Endothelial cell of hepatic sinusoid (primary cell): ENCODE measurements around the gene CA5A.

ENCODE experiments used
- in situ Hi-C: cut with HindIII; loops from 2 replicates; pipeline ENCODE4 v1.10.0; 2017; ENCODE audit warnings: low sequenced_read_pairs

The CA5A gene

DNA sequence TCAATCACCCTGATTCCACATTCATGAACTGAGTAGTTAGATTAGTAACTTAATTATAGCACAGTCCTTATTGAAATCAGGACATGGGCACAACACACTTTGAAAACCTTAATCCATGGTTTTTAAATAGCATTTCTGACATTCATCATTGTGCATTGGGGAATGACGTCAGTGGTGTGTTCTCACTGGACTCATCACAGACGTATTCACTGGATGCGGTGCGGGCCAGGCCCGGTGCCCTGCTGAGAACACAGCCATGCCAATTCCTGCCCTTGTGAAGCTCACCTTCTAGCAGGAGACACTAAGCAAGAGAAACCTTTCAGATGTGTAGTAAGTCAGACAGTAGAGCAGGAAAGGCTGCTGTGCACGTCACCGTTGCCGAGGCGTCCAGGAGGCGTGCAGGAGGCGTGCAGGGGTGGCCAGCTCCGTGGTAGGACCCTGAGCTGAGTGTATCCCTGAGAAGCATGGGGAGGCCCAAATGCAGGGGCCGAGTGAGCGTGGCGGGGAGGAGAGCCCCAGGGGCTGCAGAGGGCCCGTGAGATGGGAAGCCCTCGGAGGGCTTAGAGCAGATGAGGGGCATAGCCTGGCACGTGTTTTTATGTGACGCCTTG lies 27.8 kb upstream of the CA5A start:
- in situ Hi-C loops, result no loop called here

DNA sequence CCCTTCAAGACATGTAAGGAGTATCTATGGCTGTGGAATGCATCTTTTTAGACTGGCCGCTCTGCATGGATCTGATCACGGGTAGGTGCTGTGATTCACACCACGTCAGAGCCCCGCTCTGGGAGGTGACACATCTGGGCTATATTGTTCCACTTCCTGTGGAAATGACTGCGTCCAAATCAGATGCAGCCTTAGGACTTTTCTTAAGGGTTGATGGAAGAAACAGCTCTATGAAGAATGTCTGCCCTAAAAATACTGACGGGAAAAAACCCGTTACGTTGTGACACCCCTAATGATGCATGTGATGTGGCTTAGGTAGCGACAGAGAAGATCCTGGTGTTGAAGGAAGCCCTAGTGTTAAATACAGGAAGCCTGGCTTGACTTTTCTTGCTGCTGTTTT lies 27.1 kb upstream of the CA5A start:
- in situ Hi-C loops, result no loop called here

DNA sequence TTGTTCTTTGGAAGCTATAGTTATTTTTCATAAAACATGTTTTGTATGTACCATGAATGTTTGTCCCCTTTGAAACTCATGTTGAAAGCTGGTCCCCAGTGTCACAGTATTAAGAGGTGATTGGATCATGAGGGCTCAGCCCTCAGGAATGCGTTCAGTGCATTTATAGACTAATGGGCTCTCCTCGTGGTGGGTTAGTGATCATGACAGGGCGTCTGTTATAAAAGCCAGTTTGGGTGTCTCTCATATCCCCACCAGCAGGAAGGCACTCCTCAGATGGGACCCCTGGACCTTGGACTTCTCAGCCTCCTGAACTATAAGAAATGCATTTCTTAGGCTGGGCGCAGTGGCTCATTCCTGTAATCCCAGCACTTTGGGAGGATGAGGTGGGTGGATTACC lies 25.3 kb upstream of the CA5A start:
- in situ Hi-C loops, result no loop called here

DNA sequence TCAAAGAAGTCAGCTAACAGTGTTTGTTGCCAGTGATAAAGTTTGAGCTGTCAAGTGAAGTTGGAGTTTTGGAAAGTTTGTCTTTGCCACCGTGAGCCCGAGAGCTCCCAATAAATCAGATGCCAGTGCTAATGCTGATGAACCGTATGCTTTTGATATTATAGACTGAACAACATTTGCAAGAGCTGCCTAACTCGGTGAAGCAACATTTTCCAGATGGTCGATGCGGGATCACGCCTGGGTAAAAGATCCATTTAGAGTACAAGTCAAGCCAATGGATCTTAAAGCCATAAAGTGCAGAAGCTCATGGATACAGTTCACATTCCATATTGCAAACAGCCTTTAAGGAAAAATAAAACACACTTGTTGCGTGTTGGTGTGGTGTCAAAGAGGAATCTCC lies 24.5 kb upstream of the CA5A start:
- in situ Hi-C loops, result no loop called here

DNA sequence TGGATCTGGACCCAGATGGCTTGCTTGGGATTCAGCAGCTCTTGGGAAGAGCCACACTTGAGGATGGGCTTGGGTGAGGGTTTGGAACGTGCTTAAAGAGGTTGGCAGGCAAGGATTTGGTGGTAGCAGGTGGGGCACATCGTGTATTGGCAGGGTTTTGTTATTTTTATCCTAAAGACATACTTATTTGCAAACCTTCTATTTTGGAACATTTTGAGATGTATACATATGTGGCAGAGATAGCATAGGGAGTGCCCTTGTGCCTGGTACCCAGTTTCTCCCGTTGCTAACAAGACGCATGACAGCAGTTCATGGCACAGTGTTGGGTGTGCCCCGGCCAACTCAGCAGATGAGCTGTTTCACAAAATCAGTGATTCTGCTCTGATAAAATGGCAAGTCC lies 24.0 kb upstream of the CA5A start:
- in situ Hi-C loops, result no loop called here

DNA sequence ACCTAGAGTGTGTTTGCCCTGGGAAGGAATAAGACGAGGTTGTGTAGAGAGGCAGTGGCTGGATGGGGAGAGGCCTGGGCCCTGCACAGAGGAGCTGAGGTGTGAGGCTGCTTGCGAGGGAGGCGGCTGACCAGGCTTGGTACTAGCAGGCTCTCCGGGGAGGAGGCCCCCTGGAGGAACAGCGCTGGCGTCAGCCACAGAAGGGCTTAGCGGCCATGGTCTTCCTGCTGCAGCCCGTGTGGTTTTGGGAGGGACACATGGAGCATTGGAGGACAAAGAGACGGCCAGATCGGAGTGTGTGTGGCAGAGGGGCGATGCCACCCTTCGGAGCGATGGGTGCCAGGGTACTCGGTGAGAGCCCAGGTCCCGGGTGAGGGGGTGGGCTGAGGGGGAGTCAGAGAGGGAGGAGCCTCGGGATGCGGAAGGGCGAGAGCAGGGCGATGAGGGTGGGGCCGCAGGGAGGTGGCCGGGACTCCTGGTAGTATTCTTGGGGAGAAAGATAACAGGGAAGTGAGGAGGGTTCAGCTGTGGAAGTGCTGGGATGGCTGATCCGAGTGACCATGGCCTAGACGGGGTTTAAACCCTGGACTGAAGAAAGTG lies 23.2 kb upstream of the CA5A start:
- in situ Hi-C loops, result no loop called here

DNA sequence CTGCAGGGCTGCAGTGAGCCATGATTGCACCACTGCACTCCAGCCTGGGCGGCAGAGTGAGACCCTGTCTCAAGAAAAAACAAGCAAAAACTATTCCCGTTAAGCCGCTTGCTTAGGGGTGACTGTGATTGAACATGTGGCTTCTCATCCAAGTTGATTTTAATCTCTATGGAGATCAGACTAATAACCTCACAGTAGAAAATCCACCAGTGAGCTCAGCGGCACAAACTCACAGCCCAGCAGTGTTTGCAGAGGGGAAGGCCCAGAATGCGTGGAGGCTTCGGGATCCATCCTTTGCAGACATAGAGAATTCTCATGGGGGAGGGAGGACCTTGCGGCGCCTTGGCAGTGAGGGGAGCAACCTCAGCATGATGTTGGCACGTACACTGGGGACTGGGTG lies 22.3 kb upstream of the CA5A start:
- in situ Hi-C loops, result no loop called here

DNA sequence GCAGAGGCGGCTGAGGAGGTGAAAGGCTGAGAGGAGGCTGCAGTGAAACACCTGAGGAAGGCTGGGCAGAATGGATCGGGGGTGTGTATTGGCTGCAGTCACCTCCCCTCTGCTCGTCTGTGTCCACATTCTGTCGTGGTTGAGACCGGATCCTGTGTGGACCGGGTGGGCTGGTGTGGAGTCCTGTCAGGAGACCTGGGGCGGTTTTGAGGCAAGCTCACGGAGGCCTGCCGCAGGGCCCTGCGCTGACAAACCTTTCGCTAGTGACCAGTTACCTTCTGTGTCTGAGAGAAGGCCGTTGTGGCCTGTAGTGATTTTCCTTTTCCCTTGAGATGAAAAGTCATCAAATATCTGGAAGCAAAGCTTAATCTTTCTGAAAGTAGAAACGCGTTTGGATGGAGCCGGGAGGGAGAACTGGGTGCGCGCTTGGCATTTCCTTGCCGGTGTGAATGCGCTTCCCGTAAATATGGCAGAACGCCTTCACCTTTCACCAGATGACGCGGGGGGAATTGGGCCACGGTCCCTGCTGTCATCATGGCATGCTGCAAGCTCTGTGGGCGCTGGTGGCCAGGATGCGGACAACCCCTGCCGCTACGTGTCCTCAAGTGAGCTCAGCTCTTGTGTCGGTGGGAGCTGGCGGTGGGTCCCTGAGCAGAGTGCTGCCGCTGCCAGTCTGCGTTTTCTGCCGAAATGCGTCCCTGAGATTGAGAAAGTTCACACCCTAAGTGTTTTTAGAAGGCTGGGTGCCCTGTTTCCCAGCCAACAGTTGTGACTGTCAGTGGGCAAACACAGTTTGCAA lies 21.2 kb upstream of the CA5A start:
- in situ Hi-C loops, result no loop called here

GRCh38 chr16:87956365-87957231 lies 20.3 kb upstream of the CA5A start:
- in situ Hi-C loops, result no loop called here

- in situ Hi-C loops, result no loop called here
Measured at GRCh38 chr16:87956098-87956364, 19.7 kb upstream of the CA5A start.

- in situ Hi-C loops, result no loop called here
Measured at GRCh38 chr16:87955302-87956097, 19.2 kb upstream of the CA5A start.

- in situ Hi-C loops, result no loop called here
Measured at GRCh38 chr16:87954826-87955225, 18.5 kb upstream of the CA5A start.

DNA sequence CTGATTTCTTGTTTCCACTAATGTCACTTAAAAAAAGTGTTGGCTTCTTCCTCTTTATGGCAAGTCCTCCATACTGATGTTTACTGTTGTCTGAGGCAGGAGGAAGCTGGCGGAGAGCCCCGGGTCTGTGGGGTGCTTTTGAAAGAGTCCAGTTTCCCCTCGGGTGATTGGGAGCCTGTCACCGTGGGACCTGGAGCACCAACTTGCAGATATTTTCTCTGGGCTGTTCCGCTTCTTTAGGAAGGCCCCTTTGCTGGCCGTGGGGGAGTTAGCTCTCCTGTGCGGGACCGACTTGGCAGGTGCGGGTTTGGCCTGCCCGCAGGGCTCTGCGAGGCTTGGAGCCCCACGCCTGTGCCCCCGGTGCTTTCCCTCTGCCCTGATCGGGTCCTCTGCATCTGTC lies 18.0 kb upstream of the CA5A start:
- in situ Hi-C loops, result no loop called here

GRCh38 chr16:87953308-87954215 lies 17.2 kb upstream of the CA5A start:
- in situ Hi-C loops, result no loop called here

DNA sequence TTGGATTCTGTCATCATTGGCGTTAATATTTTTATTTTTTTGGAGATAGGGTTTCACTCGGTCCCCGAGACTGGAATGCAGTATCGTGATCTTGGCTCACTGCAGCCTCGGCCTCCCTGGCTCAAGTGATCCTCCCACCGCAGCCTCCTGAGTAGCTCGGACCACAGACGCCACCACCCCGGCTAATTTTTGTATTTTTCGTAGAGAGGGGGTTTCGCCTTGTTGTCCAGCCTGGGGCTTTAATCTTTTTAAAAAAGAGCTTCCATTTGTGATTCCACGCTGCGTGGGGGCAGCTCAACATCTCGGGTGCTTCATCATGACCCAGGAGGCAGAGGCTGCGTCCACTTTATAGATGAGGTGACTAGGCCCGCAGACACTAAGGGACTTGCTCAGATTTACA lies 16.4 kb upstream of the CA5A start:
- in situ Hi-C loops, result no loop called here

- in situ Hi-C loops, result no loop called here
Measured at GRCh38 chr16:87951552-87952538, 15.5 kb upstream of the CA5A start.

DNA sequence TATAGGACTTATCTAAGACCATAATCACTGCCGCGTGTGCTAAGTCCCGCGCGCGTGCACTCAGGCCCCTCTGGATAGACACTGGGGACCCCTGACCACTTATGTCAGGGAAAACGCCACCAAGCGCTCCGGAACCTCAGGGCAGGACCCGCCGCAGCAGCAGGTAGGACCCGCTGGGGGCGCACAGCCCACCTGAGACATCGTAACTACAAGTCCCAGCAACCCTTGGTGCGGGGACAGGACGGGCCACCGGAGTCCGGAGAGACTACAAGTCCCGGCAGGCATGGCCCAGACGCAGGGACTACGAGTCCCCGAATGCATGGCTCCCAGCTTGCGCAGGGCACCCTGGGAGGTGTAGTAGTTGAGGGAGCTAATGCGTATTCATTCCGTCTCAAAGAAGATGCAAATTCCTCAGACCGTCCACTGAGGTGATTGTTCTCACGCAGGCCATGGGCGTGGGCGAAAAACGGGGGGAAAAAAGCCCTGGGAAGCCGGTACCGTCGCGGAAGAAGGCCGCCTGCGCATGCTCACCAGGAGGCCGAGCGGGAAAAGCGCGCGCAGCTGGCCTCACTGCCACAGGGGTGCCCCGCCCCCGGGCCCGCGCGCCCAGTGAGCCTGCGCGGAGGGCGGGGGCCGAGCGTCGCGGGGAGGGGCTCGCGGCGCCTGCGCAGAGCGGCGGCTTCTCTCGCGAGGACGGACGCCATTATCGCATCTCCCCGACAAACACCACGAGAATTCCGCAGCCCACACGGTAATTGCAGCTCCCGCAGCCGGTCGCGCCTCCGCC lies 14.6 kb upstream of the CA5A start, which contains the start of gene BANP:
Gene BANP, plus strand, starts transcription at position 670 of the 787 bp plus-strand sequence. CDS start 23,682 bp downstream, outside the sequence.
- in situ Hi-C loops, result no loop called here
